ENCODE data around the gene CRNKL1.
A peak's percentile ranks its signal among the peaks of the same experiment; 100 is the strongest.

The CRNKL1 gene

GRCh38 chr20:20024942-20025341, 27.3 kb downstream of the CRNKL1 start:
- DNase-seq (ENCODE audit: extremely low spot score) = no peak
- POLR2A ChIA-PET = interaction anchor here (0.6 kb wide), 1 partner anchor 72 kb away, joined by 3 read pairs; no protein-coding TSS in a partner anchor
- no peak for TF ChIP-seq CTCF (IDR thresholded peaks at IDR 0.05; ENCODE audit: control extremely low read depth, extremely low read depth, low read depth, missing control alignments)
- CTCF ChIA-PET = no interaction called here

GRCh38 chr20:20023395-20023794, 28.9 kb downstream of the CRNKL1 start:
- ChIA-PET POLR2A (no interaction called here), CTCF (interaction anchor here (1.3 kb wide), 1 partner anchor 14 kb away, joined by 4 read pairs; no protein-coding TSS in a partner anchor)
- DNase-seq (ENCODE audit: extremely low spot score) = no peak
- no peak for TF ChIP-seq CTCF (IDR thresholded peaks at IDR 0.05; ENCODE audit: control extremely low read depth, extremely low read depth, low read depth, missing control alignments)

- ChIA-PET CTCF (interaction anchor here (1.3 to 2.9 kb wide), 3 partner anchors 10 to 29 kb away, joined by 4 to 12 read pairs (median 8); no protein-coding TSS in a partner anchor), POLR2A (interaction anchor here (0.7 kb wide), 1 partner anchor 105 kb away, joined by 5 read pairs; no protein-coding TSS in a partner anchor)
Measured at GRCh38 chr20:20022498-20022897, 29.8 kb downstream of the CRNKL1 start.

GRCh38 chr20:20021835-20022234, 30.4 kb downstream of the CRNKL1 start:
- no peak for DNase-seq (ENCODE audit: extremely low spot score)
- ChIA-PET POLR2A (no interaction called here), CTCF (interaction anchor here (2.5 to 2.9 kb wide), 2 partner anchors 11 to 29 kb away, joined by 8 to 12 read pairs; no protein-coding TSS in a partner anchor)
- TF ChIP-seq CTCF (IDR thresholded peaks at IDR 0.05; ENCODE audit: control extremely low read depth, extremely low read depth, low read depth, missing control alignments) = no peak

More at GRCh38 chr20:20022498-20022897, 29.8 kb downstream of the CRNKL1 start:
- TF ChIP-seq CTCF (IDR thresholded peaks at IDR 0.05; ENCODE audit: control extremely low read depth, extremely low read depth, low read depth, missing control alignments) = no peak
- peak; percentile 48 for DNase-seq (ENCODE audit: extremely low spot score)

GRCh38 chr20:20020908-20021307, 31.4 kb downstream of the CRNKL1 start:
- no peak for DNase-seq (ENCODE audit: extremely low spot score)
- TF ChIP-seq CTCF (IDR thresholded peaks at IDR 0.05; ENCODE audit: control extremely low read depth, extremely low read depth, low read depth, missing control alignments) = no peak
- CTCF ChIA-PET = interaction anchor here (2.5 to 2.9 kb wide), 2 partner anchors 12 to 30 kb away, joined by 8 to 12 read pairs; no protein-coding TSS in a partner anchor
- POLR2A ChIA-PET = no interaction called here

- DNase-seq (ENCODE audit: extremely low spot score) = no peak
- no peak for TF ChIP-seq CTCF (IDR thresholded peaks at IDR 0.05; ENCODE audit: control extremely low read depth, extremely low read depth, low read depth, missing control alignments)
- CTCF ChIA-PET = no interaction called here
- POLR2A ChIA-PET = no interaction called here
Measured at GRCh38 chr20:20019123-20019522, 33.1 kb downstream of the CRNKL1 start.

Data from GM10248 (cell line).